GM23338 (cell line): ENCODE results near the gene AFF3. TPM values are rescaled to one million over a fixed set of nuclear protein-coding genes. Genes with fewer than 3 reads are reported as not detected.
A peak's percentile ranks its signal among the peaks of the same experiment; 100 is the strongest.

Experiments used
- ATAC-seq: fragments of 200-7000 bp; cut with Tn5 transposase; 3 replicates; pipeline ENCODE4 v1.9.1; 2020
- DNase-seq: peaks from one replicate; pipeline ENCODE4 v3.0.0-alpha.2; 2015; ENCODE audit warnings: low spot score
- H2AFZ ChIP-seq: fragments of 200-600 bp; sonication (generic); 2 replicates; pipeline ENCODE4 v1.8.0; 2016; ENCODE audit warnings: antibody characterized with exemption, mild to moderate bottlenecking, moderate library complexity
- H3F3A ChIP-seq: fragments of 200-600 bp; sonication (generic); replicated peaks from 2 replicates; pipeline ENCODE4 v1.8.0; 2017; ENCODE audit warnings: antibody characterized with exemption, mixed run types, low read depth
- H3K27ac ChIP-seq: fragments of 200-600 bp; sonication (generic); 2 replicates; pipeline ENCODE4 v1.6.1; 2016; ENCODE audit warnings: low read depth
- H3K27me3 ChIP-seq: fragments of 200-600 bp; sonication (generic); 2 replicates; pipeline ENCODE4 v1.8.0; 2016; ENCODE audit warnings: mild to moderate bottlenecking, mixed run types, moderate library complexity; ENCODE audit not compliant: insufficient read depth
- H3K36me3 ChIP-seq: fragments of 200-600 bp; sonication (generic); 2 replicates; pipeline ENCODE4 v1.8.0; 2016; ENCODE audit warnings: mild to moderate bottlenecking; ENCODE audit not compliant: insufficient read depth
- H3K4me1 ChIP-seq: fragments of 200-600 bp; sonication (generic); 2 replicates; pipeline ENCODE4 v1.8.0; 2016; ENCODE audit warnings: mild to moderate bottlenecking, moderate library complexity; ENCODE audit not compliant: insufficient read depth
- H3K4me2 ChIP-seq: fragments of 200-600 bp; sonication (generic); 2 replicates; pipeline ENCODE4 v1.7.1; 2017; ENCODE audit warnings: mixed run types
- H3K4me3 ChIP-seq: fragments of 200-600 bp; sonication (generic); 2 replicates; pipeline ENCODE4 v1.6.1; 2016; ENCODE audit warnings: mixed run types
- H3K79me2 ChIP-seq: fragments of 200-600 bp; sonication (generic); replicated peaks from 2 replicates; pipeline ENCODE4 v1.8.0; 2017; ENCODE audit warnings: mild to moderate bottlenecking; ENCODE audit not compliant: insufficient read depth
- H3K9me2 ChIP-seq: fragments of 200-600 bp; sonication (generic); 2 replicates; pipeline ENCODE4 v1.8.0; 2017; ENCODE audit not compliant: insufficient read depth
- H4K20me1 ChIP-seq: fragments of 200-600 bp; sonication (generic); replicated peaks from 2 replicates; pipeline ENCODE4 v1.8.0; 2017; ENCODE audit warnings: mild to moderate bottlenecking; ENCODE audit not compliant: insufficient read depth
- H3K27ac Mint-ChIP-seq: 2 replicates; pipeline ENCODE4 v1.8.0; 2020; ENCODE audit warnings: inconsistent platforms, mild to moderate bottlenecking, moderate library complexity, mixed read lengths
- H3K27me3 Mint-ChIP-seq: 3 replicates; pipeline ENCODE4 v1.8.0; 2022; ENCODE audit warnings: low read depth, mild to moderate bottlenecking, moderate library complexity, mixed read lengths, inconsistent platforms; ENCODE audit not compliant: insufficient read depth, poor library complexity
- H3K36me3 Mint-ChIP-seq: 3 replicates; pipeline ENCODE4 v1.8.0; 2021; ENCODE audit warnings: low read depth, mild to moderate bottlenecking, inconsistent platforms, moderate library complexity, mixed read lengths
- H3K4me1 Mint-ChIP-seq: 3 replicates; pipeline ENCODE4 v1.8.0; 2020; ENCODE audit warnings: mild to moderate bottlenecking, inconsistent platforms, mixed read lengths
- H3K4me3 Mint-ChIP-seq: 3 replicates; pipeline ENCODE4 v1.8.0; 2021; ENCODE audit warnings: moderate library complexity, mild to moderate bottlenecking, inconsistent platforms, mixed read lengths
- H3K9me3 Mint-ChIP-seq: 3 replicates; pipeline ENCODE4 v1.8.0; 2020; ENCODE audit warnings: moderate library complexity, mild to moderate bottlenecking, inconsistent platforms, mixed read lengths
- CREB1 ChIP-seq: fragments of 250-450 bp; sonication (Bioruptor Pico); IDR thresholded peaks from 2 replicates; pipeline ENCODE4 v1.5.0; 2020; ENCODE audit warnings: low read depth, mild to moderate bottlenecking, moderate library complexity
- EZH2 ChIP-seq: fragments of 200-600 bp; sonication (generic); IDR thresholded peaks from one replicate; pipeline ENCODE4 v1.8.0; 2017; ENCODE audit warnings: antibody characterized with exemption, mild to moderate bottlenecking, low read depth; ENCODE audit not compliant: unreplicated experiment
- EZH2phosphoT487 ChIP-seq: fragments of 200-600 bp; sonication (generic); IDR thresholded peaks from one replicate; pipeline ENCODE4 v1.8.1; 2018; ENCODE audit warnings: antibody characterized with exemption; ENCODE audit not compliant: unreplicated experiment
- JUNB ChIP-seq: IDR thresholded peaks from one replicate; pipeline ENCODE4 v1.6.1; 2016; ENCODE audit warnings: antibody characterized with exemption; ENCODE audit not compliant: unreplicated experiment
- NANOG ChIP-seq: IDR thresholded peaks from 2 replicates; pipeline ENCODE4 v1.6.1; 2016; ENCODE audit warnings: antibody characterized with exemption, borderline replicate concordance
- POLR2AphosphoS5 ChIP-seq: IDR thresholded peaks from 2 replicates; pipeline ENCODE4 v1.6.1; 2016; ENCODE audit warnings: antibody characterized with exemption, low read depth
- STAT1 ChIP-seq: IDR thresholded peaks from one replicate; pipeline ENCODE4 v1.6.1; 2016; ENCODE audit warnings: antibody characterized with exemption; ENCODE audit not compliant: unreplicated experiment
- ZNF114 ChIP-seq: fragments of 250-450 bp; sonication (Bioruptor Pico); IDR thresholded peaks from 2 replicates; pipeline ENCODE4 v1.5.0; 2020; ENCODE audit warnings: mild to moderate bottlenecking, moderate library complexity
- ZNF331 ChIP-seq: fragments of 250-450 bp; sonication (Bioruptor Pico); IDR thresholded peaks from 2 replicates; pipeline ENCODE4 v1.5.0; 2020; ENCODE audit warnings: low read depth, mild to moderate bottlenecking, moderate library complexity
- polyA plus RNA-seq: library from polyadenylated mRNA; unstranded; fragments of >200 nt; fragmentation: Nextera tagmentation; extraction: Ambion mirVana; gene quantifications from 2 replicates; pipeline ENCODE4 v1.2.1, GENCODE V29; 2016
- total RNA-seq: library from RNA; depleted of rRNA; stranded (reverse); fragments of >200 nt; shearing (Covaris generic); gene quantifications from 2 replicates; pipeline ENCODE4 v1.2.3, GENCODE V29; 2014
- TF ChIP-seq, protein P1 (sequence below): fragments of 250-450 bp; sonication (Bioruptor Pico); IDR thresholded peaks from 2 replicates; pipeline ENCODE4 v1.5.0; 2020; ENCODE audit warnings: mild to moderate bottlenecking, moderate library complexity
- TF ChIP-seq, protein P2 (sequence below): IDR thresholded peaks from one replicate; pipeline ENCODE4 v1.6.1; 2018; ENCODE audit warnings: antibody characterized with exemption; ENCODE audit not compliant: unreplicated experiment
- TF ChIP-seq, protein P3 (sequence below), 2 experiments: fragments of 200-600 bp in 1 of 2; sonication (generic) in 1 of 2; conservative IDR thresholded peaks; 2 replicates each; pipeline versions ENCODE4 v1.5.1 to v1.6.1; 2016 to 2017; ENCODE audit warnings: antibody characterized with exemption in 2 of 2, low read depth in 2 of 2, mild to moderate bottlenecking in 2 of 2, moderate library complexity in 1 of 2

Gene AFF3
- total and polyA plus RNA-seq, 2 experiments from 2014 or later = 0.73 to 1.4 TPM

DNA sequence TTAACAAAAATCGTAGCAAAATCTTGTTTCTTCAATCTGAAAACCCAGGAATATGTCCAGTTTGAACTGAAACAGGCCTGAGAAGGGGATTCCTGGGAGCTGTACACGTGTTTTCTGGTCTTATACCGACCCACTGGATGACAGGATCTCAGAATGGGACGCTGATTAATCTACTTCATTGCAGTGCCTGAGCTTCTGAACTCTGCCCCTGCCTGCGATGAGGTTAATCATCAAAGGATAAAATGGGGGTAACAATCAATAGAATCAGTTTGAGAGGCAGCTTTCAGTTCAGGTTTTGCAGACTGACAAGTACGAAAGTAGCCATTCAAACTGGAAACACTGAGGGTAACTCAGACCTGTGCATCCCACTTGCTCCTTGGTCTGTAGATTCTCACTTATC is 378.6 kb downstream of the AFF3 start:
- H3K27ac ChIP-seq = no peak overlapping the region
- H4K20me1 ChIP-seq = no peaks in the 10 kb centered on the region
- DNase-seq (no peak), ATAC-seq (no peak)
- 0 out of 2 replicates have a peak overlapping the region, but pooled peaks have one; percentile 4 for H2AFZ ChIP-seq
- no peaks in the 10 kb centered on the region for H3F3A ChIP-seq
- H3K4me2 ChIP-seq = no peak overlapping the region
- Mint-ChIP-seq H3K4me1 (no peaks in the 10 kb centered on the region), H3K27me3 (peaks cover 1% of the 10 kb centered on the region), H3K36me3 (no peaks in the 10 kb centered on the region), H3K27ac (no peak overlapping the region), H3K9me3 (no peaks in the 10 kb centered on the region), H3K4me3 (no peak overlapping the region)
- TF ChIP-seq EZH2 = no peak
- TF ChIP-seq POLR2AphosphoS5 = no peak
- no peak for TF ChIP-seq NANOG
- TF ChIP-seq CREB1 (CRISPR knock-in tag) = no peak
- no peaks in the 10 kb centered on the region for H3K27me3 ChIP-seq
- H3K79me2 ChIP-seq = no peaks in the 10 kb centered on the region
- H3K4me1 ChIP-seq = no peaks in the 10 kb centered on the region
- H3K4me3 ChIP-seq = no peak overlapping the region
- no peaks in the 10 kb centered on the region for H3K36me3 ChIP-seq
- H3K9me2 ChIP-seq = no peaks in the 10 kb centered on the region

DNA sequence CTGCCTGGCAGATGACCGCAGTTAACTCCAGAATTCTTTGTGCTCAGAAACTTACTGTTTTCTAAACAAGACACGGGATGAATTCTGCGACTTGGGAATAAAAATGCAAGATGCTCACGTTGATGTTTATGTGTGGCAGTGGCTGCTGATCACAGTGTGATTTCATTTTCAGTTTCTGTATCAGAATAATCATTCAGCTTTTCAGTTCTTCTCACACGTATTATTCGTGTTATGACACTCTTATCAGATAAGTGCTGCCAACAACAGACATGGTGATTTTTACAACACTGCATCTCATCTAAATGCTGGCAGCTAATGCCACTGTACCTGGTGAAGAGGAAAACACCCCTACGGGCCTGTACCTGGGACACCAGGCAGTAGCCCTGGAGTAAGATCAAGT is 379.7 kb downstream of the AFF3 start:
- no peaks in the 10 kb centered on the region for H3F3A ChIP-seq
- Mint-ChIP-seq H3K4me3 (no peak overlapping the region), H3K9me3 (no peaks in the 10 kb centered on the region), H3K36me3 (no peaks in the 10 kb centered on the region), H3K4me1 (no peaks in the 10 kb centered on the region), H3K27me3 (peaks cover 1% of the 10 kb centered on the region), H3K27ac (no peak overlapping the region)
- no peaks in the 10 kb centered on the region for H4K20me1 ChIP-seq
- H3K27ac ChIP-seq = no peak overlapping the region
- H2AFZ ChIP-seq = no peak overlapping the region
- ATAC-seq (no peak), DNase-seq (no peak)
- TF ChIP-seq, protein P1, sequence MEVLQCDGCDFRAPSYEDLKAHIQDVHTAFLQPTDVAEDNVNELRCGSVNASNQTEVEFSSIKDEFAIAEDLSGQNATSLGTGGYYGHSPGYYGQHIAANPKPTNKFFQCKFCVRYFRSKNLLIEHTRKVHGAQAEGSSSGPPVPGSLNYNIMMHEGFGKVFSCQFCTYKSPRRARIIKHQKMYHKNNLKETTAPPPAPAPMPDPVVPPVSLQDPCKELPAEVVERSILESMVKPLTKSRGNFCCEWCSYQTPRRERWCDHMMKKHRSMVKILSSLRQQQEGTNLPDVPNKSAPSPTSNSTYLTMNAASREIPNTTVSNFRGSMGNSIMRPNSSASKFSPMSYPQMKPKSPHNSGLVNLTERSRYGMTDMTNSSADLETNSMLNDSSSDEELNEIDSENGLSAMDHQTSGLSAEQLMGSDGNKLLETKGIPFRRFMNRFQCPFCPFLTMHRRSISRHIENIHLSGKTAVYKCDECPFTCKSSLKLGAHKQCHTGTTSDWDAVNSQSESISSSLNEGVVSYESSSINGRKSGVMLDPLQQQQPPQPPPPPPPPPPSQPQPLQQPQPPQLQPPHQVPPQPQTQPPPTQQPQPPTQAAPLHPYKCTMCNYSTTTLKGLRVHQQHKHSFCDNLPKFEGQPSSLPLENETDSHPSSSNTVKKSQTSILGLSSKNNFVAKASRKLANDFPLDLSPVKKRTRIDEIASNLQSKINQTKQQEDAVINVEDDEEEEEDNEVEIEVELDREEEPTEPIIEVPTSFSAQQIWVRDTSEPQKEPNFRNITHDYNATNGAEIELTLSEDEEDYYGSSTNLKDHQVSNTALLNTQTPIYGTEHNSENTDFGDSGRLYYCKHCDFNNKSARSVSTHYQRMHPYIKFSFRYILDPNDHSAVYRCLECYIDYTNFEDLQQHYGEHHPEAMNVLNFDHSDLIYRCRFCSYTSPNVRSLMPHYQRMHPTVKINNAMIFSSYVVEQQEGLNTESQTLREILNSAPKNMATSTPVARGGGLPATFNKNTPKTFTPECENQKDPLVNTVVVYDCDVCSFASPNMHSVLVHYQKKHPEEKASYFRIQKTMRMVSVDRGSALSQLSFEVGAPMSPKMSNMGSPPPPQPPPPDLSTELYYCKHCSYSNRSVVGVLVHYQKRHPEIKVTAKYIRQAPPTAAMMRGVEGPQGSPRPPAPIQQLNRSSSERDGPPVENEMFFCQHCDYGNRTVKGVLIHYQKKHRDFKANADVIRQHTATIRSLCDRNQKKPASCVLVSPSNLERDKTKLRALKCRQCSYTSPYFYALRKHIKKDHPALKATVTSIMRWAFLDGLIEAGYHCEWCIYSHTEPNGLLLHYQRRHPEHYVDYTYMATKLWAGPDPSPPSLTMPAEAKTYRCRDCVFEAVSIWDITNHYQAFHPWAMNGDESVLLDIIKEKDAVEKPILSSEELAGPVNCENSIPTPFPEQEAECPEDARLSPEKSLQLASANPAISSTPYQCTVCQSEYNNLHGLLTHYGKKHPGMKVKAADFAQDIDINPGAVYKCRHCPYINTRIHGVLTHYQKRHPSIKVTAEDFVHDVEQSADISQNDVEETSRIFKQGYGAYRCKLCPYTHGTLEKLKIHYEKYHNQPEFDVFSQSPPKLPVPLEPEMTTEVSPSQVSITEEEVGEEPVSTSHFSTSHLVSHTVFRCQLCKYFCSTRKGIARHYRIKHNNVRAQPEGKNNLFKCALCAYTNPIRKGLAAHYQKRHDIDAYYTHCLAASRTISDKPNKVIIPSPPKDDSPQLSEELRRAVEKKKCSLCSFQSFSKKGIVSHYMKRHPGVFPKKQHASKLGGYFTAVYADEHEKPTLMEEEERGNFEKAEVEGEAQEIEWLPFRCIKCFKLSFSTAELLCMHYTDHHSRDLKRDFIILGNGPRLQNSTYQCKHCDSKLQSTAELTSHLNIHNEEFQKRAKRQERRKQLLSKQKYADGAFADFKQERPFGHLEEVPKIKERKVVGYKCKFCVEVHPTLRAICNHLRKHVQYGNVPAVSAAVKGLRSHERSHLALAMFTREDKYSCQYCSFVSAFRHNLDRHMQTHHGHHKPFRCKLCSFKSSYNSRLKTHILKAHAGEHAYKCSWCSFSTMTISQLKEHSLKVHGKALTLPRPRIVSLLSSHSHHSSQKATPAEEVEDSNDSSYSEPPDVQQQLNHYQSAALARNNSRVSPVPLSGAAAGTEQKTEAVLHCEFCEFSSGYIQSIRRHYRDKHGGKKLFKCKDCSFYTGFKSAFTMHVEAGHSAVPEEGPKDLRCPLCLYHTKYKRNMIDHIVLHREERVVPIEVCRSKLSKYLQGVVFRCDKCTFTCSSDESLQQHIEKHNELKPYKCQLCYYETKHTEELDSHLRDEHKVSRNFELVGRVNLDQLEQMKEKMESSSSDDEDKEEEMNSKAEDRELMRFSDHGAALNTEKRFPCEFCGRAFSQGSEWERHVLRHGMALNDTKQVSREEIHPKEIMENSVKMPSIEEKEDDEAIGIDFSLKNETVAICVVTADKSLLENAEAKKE (CRISPR knock-in tag) = no peak
- TF ChIP-seq, protein P2, sequence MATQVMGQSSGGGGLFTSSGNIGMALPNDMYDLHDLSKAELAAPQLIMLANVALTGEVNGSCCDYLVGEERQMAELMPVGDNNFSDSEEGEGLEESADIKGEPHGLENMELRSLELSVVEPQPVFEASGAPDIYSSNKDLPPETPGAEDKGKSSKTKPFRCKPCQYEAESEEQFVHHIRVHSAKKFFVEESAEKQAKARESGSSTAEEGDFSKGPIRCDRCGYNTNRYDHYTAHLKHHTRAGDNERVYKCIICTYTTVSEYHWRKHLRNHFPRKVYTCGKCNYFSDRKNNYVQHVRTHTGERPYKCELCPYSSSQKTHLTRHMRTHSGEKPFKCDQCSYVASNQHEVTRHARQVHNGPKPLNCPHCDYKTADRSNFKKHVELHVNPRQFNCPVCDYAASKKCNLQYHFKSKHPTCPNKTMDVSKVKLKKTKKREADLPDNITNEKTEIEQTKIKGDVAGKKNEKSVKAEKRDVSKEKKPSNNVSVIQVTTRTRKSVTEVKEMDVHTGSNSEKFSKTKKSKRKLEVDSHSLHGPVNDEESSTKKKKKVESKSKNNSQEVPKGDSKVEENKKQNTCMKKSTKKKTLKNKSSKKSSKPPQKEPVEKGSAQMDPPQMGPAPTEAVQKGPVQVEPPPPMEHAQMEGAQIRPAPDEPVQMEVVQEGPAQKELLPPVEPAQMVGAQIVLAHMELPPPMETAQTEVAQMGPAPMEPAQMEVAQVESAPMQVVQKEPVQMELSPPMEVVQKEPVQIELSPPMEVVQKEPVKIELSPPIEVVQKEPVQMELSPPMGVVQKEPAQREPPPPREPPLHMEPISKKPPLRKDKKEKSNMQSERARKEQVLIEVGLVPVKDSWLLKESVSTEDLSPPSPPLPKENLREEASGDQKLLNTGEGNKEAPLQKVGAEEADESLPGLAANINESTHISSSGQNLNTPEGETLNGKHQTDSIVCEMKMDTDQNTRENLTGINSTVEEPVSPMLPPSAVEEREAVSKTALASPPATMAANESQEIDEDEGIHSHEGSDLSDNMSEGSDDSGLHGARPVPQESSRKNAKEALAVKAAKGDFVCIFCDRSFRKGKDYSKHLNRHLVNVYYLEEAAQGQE = no peak
- no peak for TF ChIP-seq ZNF114 (CRISPR knock-in tag)
- TF ChIP-seq EZH2 = no peak
- TF ChIP-seq ZNF331 (CRISPR knock-in tag) = no peak
- no peak for TF ChIP-seq STAT1
- no peak for TF ChIP-seq JUNB
- TF ChIP-seq EZH2phosphoT487 = no peak
- TF ChIP-seq, protein P3, sequence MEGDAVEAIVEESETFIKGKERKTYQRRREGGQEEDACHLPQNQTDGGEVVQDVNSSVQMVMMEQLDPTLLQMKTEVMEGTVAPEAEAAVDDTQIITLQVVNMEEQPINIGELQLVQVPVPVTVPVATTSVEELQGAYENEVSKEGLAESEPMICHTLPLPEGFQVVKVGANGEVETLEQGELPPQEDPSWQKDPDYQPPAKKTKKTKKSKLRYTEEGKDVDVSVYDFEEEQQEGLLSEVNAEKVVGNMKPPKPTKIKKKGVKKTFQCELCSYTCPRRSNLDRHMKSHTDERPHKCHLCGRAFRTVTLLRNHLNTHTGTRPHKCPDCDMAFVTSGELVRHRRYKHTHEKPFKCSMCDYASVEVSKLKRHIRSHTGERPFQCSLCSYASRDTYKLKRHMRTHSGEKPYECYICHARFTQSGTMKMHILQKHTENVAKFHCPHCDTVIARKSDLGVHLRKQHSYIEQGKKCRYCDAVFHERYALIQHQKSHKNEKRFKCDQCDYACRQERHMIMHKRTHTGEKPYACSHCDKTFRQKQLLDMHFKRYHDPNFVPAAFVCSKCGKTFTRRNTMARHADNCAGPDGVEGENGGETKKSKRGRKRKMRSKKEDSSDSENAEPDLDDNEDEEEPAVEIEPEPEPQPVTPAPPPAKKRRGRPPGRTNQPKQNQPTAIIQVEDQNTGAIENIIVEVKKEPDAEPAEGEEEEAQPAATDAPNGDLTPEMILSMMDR (conservative IDR thresholded peaks at IDR 0.05; ENCODE audit: low read depth in 2 of 2) = no peak
- H3K4me3 ChIP-seq = no peak overlapping the region
- H3K9me2 ChIP-seq = no peaks in the 10 kb centered on the region
- H3K4me2 ChIP-seq = no peak overlapping the region
- H3K27me3 ChIP-seq = no peaks in the 10 kb centered on the region
- H3K79me2 ChIP-seq = no peaks in the 10 kb centered on the region
- H3K4me1 ChIP-seq = no peaks in the 10 kb centered on the region
- H3K36me3 ChIP-seq = no peaks in the 10 kb centered on the region
